Ammon's horn (tissue), 1 donor: ENCODE measurements around the gene HOXD8.

Source experiments
- DNase-seq: peaks from one replicate; pipeline ENCODE4 v3.0.0-alpha.2; 2016; ENCODE audit warnings: low spot score

Gene HOXD8

DNA sequence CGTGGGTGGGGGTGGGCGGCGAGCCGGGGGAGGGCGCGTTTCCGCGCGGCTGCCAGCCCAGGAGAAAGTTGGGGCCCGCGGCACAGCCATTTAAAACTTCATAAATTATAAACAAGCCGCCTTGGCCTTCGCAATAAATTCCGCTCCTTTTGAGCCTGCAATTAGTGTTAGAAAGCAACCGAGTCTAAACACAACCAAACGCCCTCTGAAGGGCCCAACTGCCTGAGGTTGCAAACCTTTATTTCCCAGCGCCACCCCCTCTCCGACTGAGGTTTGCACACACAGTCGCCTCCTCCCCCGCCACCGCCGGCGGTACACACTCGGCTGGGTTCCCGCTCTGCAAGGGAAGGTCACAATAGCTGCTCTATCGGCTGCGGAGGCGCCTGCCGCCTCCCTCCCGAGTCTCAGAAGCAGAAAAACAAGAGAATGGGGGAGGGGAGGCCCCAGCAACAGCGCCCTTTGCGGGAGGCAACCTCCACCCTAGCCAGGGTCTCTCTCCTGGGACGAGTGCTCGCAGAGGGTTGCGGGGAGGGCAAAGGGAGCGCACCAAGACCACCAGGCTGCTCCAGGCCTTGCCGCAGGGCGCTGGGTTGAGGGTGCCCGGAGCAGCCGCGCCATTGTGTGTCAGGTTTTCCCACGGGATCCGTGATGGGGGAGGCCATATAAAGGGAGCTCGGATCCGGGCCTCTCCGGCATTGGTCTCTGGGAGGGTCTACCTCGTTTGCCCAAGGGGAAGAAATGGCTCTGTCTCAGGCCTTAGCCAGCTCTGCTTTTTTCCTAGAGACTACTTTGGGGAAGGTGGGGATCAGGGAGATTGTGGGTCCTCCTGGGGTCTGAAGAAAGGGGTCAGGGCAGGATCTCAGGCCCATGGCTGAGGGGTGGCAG lies 45.6 kb downstream of the HOXD8 start:
- peak; percentile 80 for DNase-seq

DNA sequence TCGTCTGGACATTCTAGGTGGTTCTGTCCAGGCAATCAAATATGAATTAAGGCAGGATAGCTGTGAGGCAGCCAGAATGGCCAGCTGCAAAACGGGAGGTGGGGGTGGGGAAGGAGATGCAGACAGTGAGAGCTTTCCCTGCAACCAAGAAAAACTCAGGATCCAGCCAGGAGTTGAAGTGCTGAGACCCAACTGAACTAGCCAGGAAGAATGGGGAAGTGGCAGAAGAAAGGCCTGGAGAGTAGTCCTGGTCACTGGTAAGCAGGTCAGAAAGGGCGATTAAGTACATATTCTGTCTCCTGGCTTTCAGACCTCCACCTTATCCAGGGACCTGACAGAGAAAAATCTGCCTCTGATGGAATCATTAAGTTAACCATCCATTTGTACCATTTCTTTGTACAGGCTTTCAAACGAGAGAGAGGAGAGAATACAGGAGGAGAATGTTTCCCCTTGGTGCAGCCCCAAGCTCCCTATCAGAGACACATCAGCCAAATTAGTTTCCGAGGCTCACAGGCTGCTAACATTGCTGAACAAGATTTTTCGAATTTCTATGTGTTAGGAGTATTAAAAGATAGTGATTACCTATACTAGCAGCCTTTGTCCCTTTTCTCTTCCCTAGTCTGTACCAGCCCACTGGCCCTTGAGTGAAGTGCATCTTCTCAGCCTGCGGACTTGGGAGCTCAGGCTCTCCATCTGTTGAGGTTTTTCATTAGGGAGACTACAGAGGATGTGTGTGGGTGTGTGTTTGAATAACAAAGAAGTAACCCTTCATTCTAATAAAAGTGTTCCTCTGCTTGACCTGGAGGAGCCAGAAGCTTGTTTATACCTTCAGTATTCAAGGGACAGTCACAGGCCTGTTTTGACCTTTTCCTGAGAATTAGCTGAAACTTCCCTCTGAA lies 46.5 kb downstream of the HOXD8 start:
- DNase-seq = no peak

GRCh38 chr2:176177580-176178037 lies 48.1 kb downstream of the HOXD8 start:
- no peak for DNase-seq

- no peak for DNase-seq
Measured at GRCh38 chr2:176178038-176178756, 48.7 kb downstream of the HOXD8 start.

GRCh38 chr2:176178757-176179295 lies 49.3 kb downstream of the HOXD8 start:
- DNase-seq = no peak

- DNase-seq = no peak
Measured at GRCh38 chr2:176181551-176181950, 52.0 kb downstream of the HOXD8 start.
